PC-3 (cell line): ENCODE measurements around the gene NBAS. TPM values are rescaled to one million over a fixed set of nuclear protein-coding genes. Genes with fewer than 3 reads are reported as not detected.

Experiments
- ATAC-seq: fragments of 200-7000 bp; cut with Tn5 transposase; 2 replicates; pipeline ENCODE4 v1.9.1; 2020; ENCODE audit warnings: mild to moderate bottlenecking, moderate library complexity
- BruUV-seq: library from RNA; stranded (reverse); fragments of 400-500 nt; replicated peaks from 2 replicates; lab custom pipeline; 2021; lab: Mats Ljungman, UMichigan
- CTCF ChIA-PET: fragments of 300-600 bp; sonication (Branson Sonifier 250); formaldehyde crosslinking; loops from one replicate; lab custom pipeline; 2022; ENCODE audit warnings: antibody characterized with exemption; lab: Charles Lee
- POLR2A ChIA-PET: fragments of 300-600 bp; sonication (Branson Sonifier 250); formaldehyde crosslinking; loops from one replicate; lab custom pipeline; 2022; ENCODE audit warnings: antibody characterized with exemption; ENCODE audit not compliant: unreplicated experiment; lab: Charles Lee
- DNase-seq: peaks from one replicate; pipeline ENCODE4 v3.0.0-alpha.2; 2015
- H2AFZ ChIP-seq: fragments of 300-600 bp; sonication (generic); 2 replicates; pipeline ENCODE4 v1.6.0; 2016; ENCODE audit warnings: antibody characterized with exemption, low read length
- H3F3A ChIP-seq: fragments of 300-600 bp; sonication (generic); one replicate; pipeline ENCODE4 v1.6.0; 2017; ENCODE audit warnings: antibody characterized with exemption, low read length, control low read depth, mild to moderate bottlenecking; ENCODE audit not compliant: unreplicated experiment
- H3K27ac ChIP-seq: fragments of 300-600 bp; sonication (generic); 2 replicates; pipeline ENCODE4 v1.5.1; 2016; ENCODE audit warnings: mild to moderate bottlenecking, low read length
- H3K27me3 ChIP-seq: fragments of 300-600 bp; sonication (generic); 2 replicates; pipeline ENCODE4 v1.6.1; 2016; ENCODE audit warnings: low read length, mixed read lengths
- H3K36me3 ChIP-seq: fragments of 300-600 bp; sonication (generic); 2 replicates; pipeline ENCODE4 v1.6.1; 2016; ENCODE audit warnings: low read depth, mixed run types, low read length, mixed read lengths
- H3K4me1 ChIP-seq: fragments of 300-600 bp; sonication (generic); 2 replicates; pipeline ENCODE4 v1.5.1; 2016; ENCODE audit warnings: low read length; ENCODE audit not compliant: insufficient read depth
- H3K4me2 ChIP-seq: fragments of 300-600 bp; sonication (generic); 2 replicates; pipeline ENCODE4 v1.6.0; 2016; ENCODE audit warnings: low read length
- H3K4me3 ChIP-seq: fragments of 300-600 bp; sonication (generic); 2 replicates; pipeline ENCODE4 v1.5.1; 2016; ENCODE audit warnings: mild to moderate bottlenecking, low read length, mixed read lengths
- H3K79me2 ChIP-seq: fragments of 300-600 bp; sonication (generic); 2 replicates; pipeline ENCODE4 v1.6.1; 2017; ENCODE audit warnings: low read length, mixed read lengths
- H3K9ac ChIP-seq: fragments of 300-600 bp; sonication (generic); 2 replicates; pipeline ENCODE4 v1.6.0; 2016; ENCODE audit warnings: mild to moderate bottlenecking, low read length
- H3K9me2 ChIP-seq: fragments of 300-600 bp; sonication (generic); replicated peaks from 2 replicates; pipeline ENCODE4 v1.6.1; 2016; ENCODE audit warnings: mixed run types, low read length, mixed read lengths
- H3K9me3 ChIP-seq: fragments of 300-600 bp; sonication (generic); 2 replicates; pipeline ENCODE4 v1.6.1; 2016; ENCODE audit warnings: low read length, mixed read lengths
- H4K20me1 ChIP-seq: fragments of 300-600 bp; sonication (generic); 2 replicates; pipeline ENCODE4 v1.6.1; 2016; ENCODE audit warnings: low read length, mixed read lengths
- CTCF ChIP-seq: fragments of 300-600 bp; sonication (generic); conservative IDR thresholded peaks from 2 replicates; pipeline ENCODE4 v1.5.1; 2017; ENCODE audit warnings: antibody characterized with exemption, low read depth, mild to moderate bottlenecking, low read length
- EZH2 ChIP-seq: fragments of 300-600 bp; sonication (generic); IDR thresholded peaks from one replicate; pipeline ENCODE4 v1.6.1; 2017; ENCODE audit warnings: antibody characterized with exemption, mild to moderate bottlenecking, low read length; ENCODE audit not compliant: unreplicated experiment
- EZH2phosphoT487 ChIP-seq: fragments of 300-600 bp; sonication (generic); IDR thresholded peaks from 2 replicates; pipeline ENCODE4 v1.6.1; 2018; ENCODE audit warnings: mild to moderate bottlenecking, antibody characterized with exemption, low read length, borderline replicate concordance
- intact Hi-C: fragments of 100-400 bp; cut with micrococcal nuclease; formaldehyde crosslinking; loops from 2 replicates; pipeline ENCODE4 v1.9.0; 2023
- total RNA-seq: library from RNA; depleted of rRNA; stranded (reverse); fragments of >200 nt; gene quantifications from 2 replicates; pipeline ENCODE4 v1.2.3, GENCODE V29; 2014

Gene NBAS
- total RNA-seq, 1 experiment from 2014 or later = 37.2 TPM

GRCh38 chr2:15300624-15301573 lies 260.2 kb downstream of the NBAS start:
- Histone ChIP-seq H4K20me1 (no peaks in the 10 kb centered on the region), H3F3A (no peaks in the 10 kb centered on the region), H3K9ac (no peak overlapping the region), H2AFZ (no peak overlapping the region), H3K4me2 (no peak overlapping the region), H3K9me3 (no peaks in the 10 kb centered on the region), H3K36me3 (no peaks in the 10 kb centered on the region), H3K27me3 (no peaks in the 10 kb centered on the region), H3K27ac (no peak overlapping the region), H3K4me3 (no peak overlapping the region), H3K9me2 (no peaks in the 10 kb centered on the region), H3K79me2 (no peaks in the 10 kb centered on the region), H3K4me1 (no peaks in the 10 kb centered on the region)
- BruUV-seq = no TSS peak
- DNase-seq (no peak), ATAC-seq (no peak)
- ChIA-PET CTCF (no interaction called here), POLR2A (no interaction called here)
- intact Hi-C loops = no loop called here
- no peak for TF ChIP-seq EZH2

GRCh38 chr2:15299904-15300520 lies 261.1 kb downstream of the NBAS start:
- CTCF ChIA-PET = no interaction called here

GRCh38 chr2:15298770-15299169 lies 262.4 kb downstream of the NBAS start:
- H3K4me2 ChIP-seq = no peak overlapping the region
- CTCF ChIA-PET = no interaction called here
- H3K9me2 ChIP-seq = no peaks in the 10 kb centered on the region
- H4K20me1 ChIP-seq = no peaks in the 10 kb centered on the region
- ATAC-seq (no peak), DNase-seq (no peak)
- TF ChIP-seq EZH2phosphoT487 = no peak
- TF ChIP-seq EZH2 = no peak
- TF ChIP-seq CTCF = no peak
- no peak overlapping the region for H3K4me3 ChIP-seq
- POLR2A ChIA-PET = interaction anchor here (0.9 kb wide), 1 partner anchor 26 kb away, joined by 3 read pairs; no protein-coding TSS in a partner anchor
- H3K9ac ChIP-seq = no peak overlapping the region
- no peak overlapping the region for H3K27ac ChIP-seq
- intact Hi-C loops = no loop called here
- no peaks in the 10 kb centered on the region for H3K27me3 ChIP-seq
- H3F3A ChIP-seq = no peaks in the 10 kb centered on the region
- H3K36me3 ChIP-seq = no peaks in the 10 kb centered on the region
- H2AFZ ChIP-seq = no peak overlapping the region
- H3K9me3 ChIP-seq = no peaks in the 10 kb centered on the region
- H3K79me2 ChIP-seq = no peaks in the 10 kb centered on the region
- BruUV-seq = no TSS peak
- H3K4me1 ChIP-seq = no peaks in the 10 kb centered on the region

More at GRCh38 chr2:15299904-15300520, 261.1 kb downstream of the NBAS start:
- TF ChIP-seq EZH2phosphoT487 (no peak), CTCF (no peak), EZH2 (no peak)
- POLR2A ChIA-PET = interaction anchor here (0.9 kb wide), 1 partner anchor 27 kb away, joined by 3 read pairs; no protein-coding TSS in a partner anchor
- Histone ChIP-seq H3K4me3 (no peak overlapping the region), H3K4me1 (no peaks in the 10 kb centered on the region), H4K20me1 (no peaks in the 10 kb centered on the region), H3K4me2 (no peak overlapping the region), H3K27ac (no peak overlapping the region), H3F3A (no peaks in the 10 kb centered on the region), H2AFZ (no peak overlapping the region), H3K79me2 (no peaks in the 10 kb centered on the region), H3K27me3 (no peaks in the 10 kb centered on the region), H3K9ac (no peak overlapping the region), H3K36me3 (no peaks in the 10 kb centered on the region), H3K9me2 (no peaks in the 10 kb centered on the region), H3K9me3 (no peaks in the 10 kb centered on the region)
- ATAC-seq (no peak), DNase-seq (no peak)
- intact Hi-C loops = no loop called here
- no TSS peak for BruUV-seq
